GM23248 (cell line): ENCODE results near the gene ATP6V0A1.

Experiments
- EZH2 ChIP-seq: fragments of 200-600 bp; sonication (generic); IDR thresholded peaks from 2 replicates; pipeline ENCODE4 v1.6.1; 2018; ENCODE audit warnings: antibody characterized with exemption, mild to moderate bottlenecking; ENCODE audit not compliant: insufficient read depth, poor library complexity, severe bottlenecking
- EZH2phosphoT487 ChIP-seq: fragments of 200-600 bp; sonication (generic); IDR thresholded peaks from 2 replicates; pipeline ENCODE4 v1.6.1; 2018; ENCODE audit warnings: antibody characterized with exemption, moderate library complexity, mild to moderate bottlenecking, low read depth; ENCODE audit not compliant: insufficient read depth

DNA sequence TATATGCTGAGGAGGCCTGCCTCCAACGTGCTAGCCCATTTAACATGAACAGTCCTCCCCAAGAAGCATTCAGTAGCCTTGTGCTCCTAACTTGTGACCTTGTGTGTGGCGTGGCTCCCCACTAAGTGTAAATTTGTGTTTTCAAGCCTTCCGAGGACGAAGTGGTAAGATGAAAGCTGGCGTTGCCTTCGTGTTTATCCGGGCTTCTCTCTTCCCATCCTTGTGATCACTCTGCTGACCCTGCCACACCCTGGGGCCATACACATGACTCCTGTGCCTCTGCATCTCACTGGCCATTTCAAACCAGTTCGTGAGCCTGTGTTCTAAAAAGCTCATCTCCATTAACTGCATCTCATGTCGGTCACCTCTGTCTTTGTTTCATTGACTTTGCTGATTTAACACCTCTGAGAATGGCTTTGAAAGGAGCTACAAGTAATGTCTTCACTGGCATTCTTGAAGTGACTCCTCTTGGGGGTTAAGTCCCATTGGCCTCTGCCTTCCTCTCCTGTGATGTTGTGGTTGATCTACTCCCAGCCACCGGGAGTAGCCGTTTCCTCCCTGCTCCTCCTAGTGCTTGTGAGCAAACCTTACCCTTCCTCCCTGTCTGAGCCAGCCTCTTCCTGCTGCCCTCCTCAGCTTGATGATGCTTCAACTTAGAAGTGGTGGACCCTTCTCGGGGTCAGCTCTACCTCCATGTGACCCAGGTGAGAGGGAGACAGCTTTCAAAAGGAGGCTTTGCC, 49.9 kb downstream of the ATP6V0A1 start:
- TF ChIP-seq EZH2phosphoT487 (no peak), EZH2 (no peak)
